Mesenchymal stem cell (in vitro differentiated cells and primary cell): Measurements from ENCODE around the gene STRADB. TPM values are rescaled to one million over a fixed set of nuclear protein-coding genes. Genes with fewer than 3 reads are reported as not detected.

Source experiments
- small RNA-seq: library from polyadenylated mRNA; stranded (forward); fragments of <200 nt; extraction: miRNeasy Mini kit (QIAGEN cat#:217004); gene quantifications from one replicate; pipeline ENCODE3, GENCODE V24; 2013; ENCODE audit warnings: low read depth

Gene STRADB

Small RNA genes within 50 kb of the gene (small RNA-seq; reads per million reads assigned to genes)
- gene RF00019, result not detected
